ENCODE measurements around the gene PRKD1. TPM values are rescaled to one million over a fixed set of nuclear protein-coding genes. Genes with fewer than 3 reads are reported as not detected.

PRKD1 gene
- total RNA-seq, 1 experiment from 2014 or later = not detected

GRCh38 chr14:29896354-29896821, 31.3 kb downstream of the PRKD1 start:
- Histone ChIP-seq H3K9me2 (replicated peaks; ENCODE audit: insufficient read depth, low read length) (no peaks in the 10 kb centered on the region; the same call in 1 of the 2 replicates), H4K20me1 (ENCODE audit: insufficient read depth, low read depth, low read length) (no peaks in the 10 kb centered on the region), H2AFZ (ENCODE audit: low read length) (no peak overlapping the region), H3K27me3 (ENCODE audit: low read length) (no peaks in the 10 kb centered on the region), H3K4me2 (ENCODE audit: low read depth, low read length, poor library complexity, severe bottlenecking) (no peak overlapping the region), H3K4me3 (ENCODE audit: low read length) (no peak overlapping the region), H3K9me3 (ENCODE audit: low read length) (peaks cover 61% of the 10 kb centered on the region), H3K9ac (ENCODE audit: low read length) (no peak overlapping the region), H3K36me3 (ENCODE audit: insufficient read depth, low read length) (no peaks in the 10 kb centered on the region), H3K4me1 (ENCODE audit: low read length) (no peaks in the 10 kb centered on the region), H3K27ac (ENCODE audit: low read length) (no peak overlapping the region), H3K79me2 (ENCODE audit: low read length) (no peaks in the 10 kb centered on the region)
- DNase-seq = no peak

DNA sequence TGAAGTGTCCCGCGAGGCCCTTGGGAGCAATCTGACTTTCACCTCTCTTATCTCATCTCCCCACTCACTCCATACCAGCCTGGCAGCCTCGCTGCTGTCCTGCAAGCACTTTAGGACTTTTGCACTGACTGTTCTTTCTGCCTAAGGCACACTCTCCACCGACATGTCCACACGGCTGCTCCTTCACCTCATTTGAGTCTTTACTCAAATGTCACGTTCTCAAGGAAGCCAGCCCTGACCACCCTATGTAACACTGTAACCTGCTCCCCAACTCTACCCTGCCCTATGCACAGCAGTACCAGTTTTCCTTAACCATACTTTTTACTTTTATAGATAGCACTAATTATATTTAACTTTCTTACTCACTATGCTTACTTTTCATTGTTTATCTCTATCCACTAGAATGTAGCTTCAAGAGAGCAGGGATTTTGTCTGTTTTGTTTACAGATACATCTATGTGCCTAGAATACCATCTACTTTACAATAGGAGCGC, 32.0 kb downstream of the PRKD1 start:
- H3K36me3 ChIP-seq (ENCODE audit: insufficient read depth, low read length) = no peaks in the 10 kb centered on the region
- no peaks in the 10 kb centered on the region for H3K27me3 ChIP-seq (ENCODE audit: low read length)
- no peak for DNase-seq
- no peaks in the 10 kb centered on the region for H4K20me1 ChIP-seq (ENCODE audit: insufficient read depth, low read depth, low read length)
- no peak overlapping the region for H2AFZ ChIP-seq (ENCODE audit: low read length)
- H3K9me3 ChIP-seq (ENCODE audit: low read length) = peaks cover 65% of the 10 kb centered on the region
- no peak overlapping the region for H3K4me2 ChIP-seq (ENCODE audit: low read depth, low read length, poor library complexity, severe bottlenecking)
- no peaks in the 10 kb centered on the region for H3K79me2 ChIP-seq (ENCODE audit: low read length)
- no peaks in the 10 kb centered on the region; the same call in 1 of the 2 replicates for H3K9me2 ChIP-seq (replicated peaks; ENCODE audit: insufficient read depth, low read length)
- H3K4me1 ChIP-seq (ENCODE audit: low read length) = no peaks in the 10 kb centered on the region
- no peak overlapping the region for H3K4me3 ChIP-seq (ENCODE audit: low read length)
- H3K9ac ChIP-seq (ENCODE audit: low read length) = no peak overlapping the region
- no peak overlapping the region for H3K27ac ChIP-seq (ENCODE audit: low read length)

GRCh38 chr14:29893989-29894388, 33.7 kb downstream of the PRKD1 start:
- Histone ChIP-seq H3K4me1 (ENCODE audit: low read length) (no peaks in the 10 kb centered on the region), H3K79me2 (ENCODE audit: low read length) (no peaks in the 10 kb centered on the region), H3K9me3 (ENCODE audit: low read length) (peaks cover 58% of the 10 kb centered on the region), H3K9ac (ENCODE audit: low read length) (no peak overlapping the region), H3K27ac (ENCODE audit: low read length) (no peak overlapping the region), H4K20me1 (ENCODE audit: insufficient read depth, low read depth, low read length) (no peaks in the 10 kb centered on the region), H3K27me3 (ENCODE audit: low read length) (no peaks in the 10 kb centered on the region), H3K4me2 (ENCODE audit: low read depth, low read length, poor library complexity, severe bottlenecking) (no peak overlapping the region), H2AFZ (ENCODE audit: low read length) (no peak overlapping the region), H3K36me3 (ENCODE audit: insufficient read depth, low read length) (no peaks in the 10 kb centered on the region), H3K9me2 (replicated peaks; ENCODE audit: insufficient read depth, low read length) (no peaks in the 10 kb centered on the region; the same call in 1 of the 2 replicates), H3K4me3 (ENCODE audit: low read length) (no peak overlapping the region)
- no peak for DNase-seq

- Histone ChIP-seq H3K27me3 (ENCODE audit: low read length) (no peaks in the 10 kb centered on the region), H3K9me3 (ENCODE audit: low read length) (peaks cover 59% of the 10 kb centered on the region), H3K9me2 (replicated peaks; ENCODE audit: insufficient read depth, low read length) (no peaks in the 10 kb centered on the region; the same call in 1 of the 2 replicates), H2AFZ (ENCODE audit: low read length) (no peak overlapping the region), H3K27ac (ENCODE audit: low read length) (no peak overlapping the region), H3K36me3 (ENCODE audit: insufficient read depth, low read length) (no peaks in the 10 kb centered on the region), H3K79me2 (ENCODE audit: low read length) (no peaks in the 10 kb centered on the region), H3K9ac (ENCODE audit: low read length) (no peak overlapping the region), H3K4me1 (ENCODE audit: low read length) (no peaks in the 10 kb centered on the region), H4K20me1 (ENCODE audit: insufficient read depth, low read depth, low read length) (no peaks in the 10 kb centered on the region), H3K4me3 (ENCODE audit: low read length) (no peak overlapping the region), H3K4me2 (ENCODE audit: low read depth, low read length, poor library complexity, severe bottlenecking) (no peak overlapping the region)
- no peak for DNase-seq
These were observed 35.3 kb downstream of the PRKD1 start for GRCh38 chr14:29892327-29892726.

DNA sequence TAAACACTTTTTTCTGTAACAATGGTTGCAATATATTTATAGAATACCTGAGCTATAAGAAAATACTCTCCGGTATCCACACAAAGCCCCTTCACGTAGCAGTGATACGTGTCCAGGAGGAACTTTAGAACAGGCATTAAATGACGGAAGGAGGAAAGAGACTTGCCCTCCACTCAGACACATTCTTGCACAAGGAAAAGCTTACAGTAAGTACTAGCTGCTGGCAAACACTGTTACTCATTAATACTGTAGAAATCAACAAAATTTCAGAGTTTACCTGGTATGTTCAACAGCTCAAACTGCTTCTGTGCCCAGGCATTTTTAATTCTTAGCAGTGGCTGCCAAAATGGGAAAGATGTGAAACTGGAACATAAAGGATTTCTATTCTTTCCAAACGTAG, 41.7 kb downstream of the PRKD1 start:
- H3K27ac ChIP-seq (ENCODE audit: low read length) = no peak overlapping the region
- H3K9me3 ChIP-seq (ENCODE audit: low read length) = peaks cover 69% of the 10 kb centered on the region
- H3K79me2 ChIP-seq (ENCODE audit: low read length) = no peaks in the 10 kb centered on the region
- no peaks in the 10 kb centered on the region for H3K9me2 ChIP-seq (replicated peaks; ENCODE audit: insufficient read depth, low read length)
- no peaks in the 10 kb centered on the region for H3K27me3 ChIP-seq (ENCODE audit: low read length)
- no peaks in the 10 kb centered on the region for H3K36me3 ChIP-seq (ENCODE audit: insufficient read depth, low read length)
- DNase-seq = no peak
- H4K20me1 ChIP-seq (ENCODE audit: insufficient read depth, low read depth, low read length) = no peaks in the 10 kb centered on the region
- H3K9ac ChIP-seq (ENCODE audit: low read length) = no peak overlapping the region
- no peak overlapping the region for H3K4me2 ChIP-seq (ENCODE audit: low read depth, low read length, poor library complexity, severe bottlenecking)
- no peak overlapping the region for H3K4me3 ChIP-seq (ENCODE audit: low read length)
- no peaks in the 10 kb centered on the region for H3K4me1 ChIP-seq (ENCODE audit: low read length)
- no peak overlapping the region for H2AFZ ChIP-seq (ENCODE audit: low read length)

GRCh38 chr14:29868000-29868399, 59.6 kb downstream of the PRKD1 start:
- H4K20me1 ChIP-seq (ENCODE audit: insufficient read depth, low read depth, low read length) = no peaks in the 10 kb centered on the region
- H3K36me3 ChIP-seq (ENCODE audit: insufficient read depth, low read length) = no peaks in the 10 kb centered on the region
- no peak overlapping the region for H3K4me3 ChIP-seq (ENCODE audit: low read length)
- no peaks in the 10 kb centered on the region for H3K4me1 ChIP-seq (ENCODE audit: low read length)
- no peak overlapping the region for H3K9ac ChIP-seq (ENCODE audit: low read length)
- no peak for DNase-seq
- no peaks in the 10 kb centered on the region for H3K79me2 ChIP-seq (ENCODE audit: low read length)
- no peak overlapping the region for H3K27ac ChIP-seq (ENCODE audit: low read length)
- H3K27me3 ChIP-seq (ENCODE audit: low read length) = no peaks in the 10 kb centered on the region
- H2AFZ ChIP-seq (ENCODE audit: low read length) = no peak overlapping the region
- H3K4me2 ChIP-seq (ENCODE audit: low read depth, low read length, poor library complexity, severe bottlenecking) = no peak overlapping the region
- 0 out of 2 replicates have a peak, but pooled peaks cover 3% of the 10 kb centered on the region for H3K9me2 ChIP-seq (replicated peaks; ENCODE audit: insufficient read depth, low read length)
- H3K9me3 ChIP-seq (ENCODE audit: low read length) = peaks cover 63% of the 10 kb centered on the region

GRCh38 chr14:29865299-29865698, 62.3 kb downstream of the PRKD1 start:
- no peaks in the 10 kb centered on the region for H3K9me2 ChIP-seq (replicated peaks; ENCODE audit: insufficient read depth, low read length)
- no peak overlapping the region for H3K4me2 ChIP-seq (ENCODE audit: low read depth, low read length, poor library complexity, severe bottlenecking)

GRCh38 chr14:29861996-29862395, 65.7 kb downstream of the PRKD1 start:
- Histone ChIP-seq H3K36me3 (ENCODE audit: insufficient read depth, low read length) (no peaks in the 10 kb centered on the region), H3K9me2 (replicated peaks; ENCODE audit: insufficient read depth, low read length) (no peaks in the 10 kb centered on the region), H3K79me2 (ENCODE audit: low read length) (no peaks in the 10 kb centered on the region), H4K20me1 (ENCODE audit: insufficient read depth, low read depth, low read length) (no peaks in the 10 kb centered on the region), H3K27me3 (ENCODE audit: low read length) (no peaks in the 10 kb centered on the region), H3K9ac (ENCODE audit: low read length) (no peak overlapping the region), H3K4me2 (ENCODE audit: low read depth, low read length, poor library complexity, severe bottlenecking) (no peak overlapping the region), H3K4me1 (ENCODE audit: low read length) (no peaks in the 10 kb centered on the region), H3K9me3 (ENCODE audit: low read length) (peaks cover 48% of the 10 kb centered on the region), H2AFZ (ENCODE audit: low read length) (no peak overlapping the region), H3K27ac (ENCODE audit: low read length) (no peak overlapping the region), H3K4me3 (ENCODE audit: low read length) (no peak overlapping the region)
- no peak for DNase-seq

More at GRCh38 chr14:29865299-29865698, 62.3 kb downstream of the PRKD1 start:
- no peak for DNase-seq
- no peak overlapping the region for H3K9ac ChIP-seq (ENCODE audit: low read length)
- peaks cover 58% of the 10 kb centered on the region for H3K9me3 ChIP-seq (ENCODE audit: low read length)
- H2AFZ ChIP-seq (ENCODE audit: low read length) = no peak overlapping the region
- no peaks in the 10 kb centered on the region for H3K4me1 ChIP-seq (ENCODE audit: low read length)
- no peaks in the 10 kb centered on the region for H4K20me1 ChIP-seq (ENCODE audit: insufficient read depth, low read depth, low read length)
- H3K79me2 ChIP-seq (ENCODE audit: low read length) = no peaks in the 10 kb centered on the region
- no peaks in the 10 kb centered on the region for H3K27me3 ChIP-seq (ENCODE audit: low read length)
- no peak overlapping the region for H3K27ac ChIP-seq (ENCODE audit: low read length)
- no peak overlapping the region for H3K4me3 ChIP-seq (ENCODE audit: low read length)
- no peaks in the 10 kb centered on the region for H3K36me3 ChIP-seq (ENCODE audit: insufficient read depth, low read length)
